Adipocyte (in vitro differentiated cells): Measurements from ENCODE around the gene ELF1.
"Not testable (repeated sequence)": the region's sequence is repeated elsewhere in the genome, so short reads cannot be mapped to it uniquely, and the experiment has no call there.

ENCODE experiments used
- DNase-seq: peaks from one replicate; pipeline ENCODE4 v3.0.0-alpha.2; 2015; ENCODE audit warnings: low read depth
- H3K27me3 ChIP-seq: replicated peaks from 2 replicates; pipeline ENCODE4 v1.7.0; 2013; ENCODE audit warnings: mild to moderate bottlenecking, low read length, moderate library complexity; ENCODE audit not compliant: control insufficient read depth, insufficient read depth
- H3K36me3 ChIP-seq: 2 replicates; pipeline ENCODE4 v1.7.0; 2013; ENCODE audit warnings: low read length, mild to moderate bottlenecking, moderate library complexity; ENCODE audit not compliant: control insufficient read depth, insufficient read depth, severe bottlenecking
- H3K4me1 ChIP-seq: 2 replicates; pipeline ENCODE4 v1.7.0; 2013; ENCODE audit warnings: mild to moderate bottlenecking, low read length, moderate library complexity; ENCODE audit not compliant: control insufficient read depth, insufficient read depth
- H3K4me3 ChIP-seq: 2 replicates; pipeline ENCODE4 v1.7.0; 2013; ENCODE audit warnings: mild to moderate bottlenecking, low read length, moderate library complexity
- H3K9ac ChIP-seq: 2 replicates; pipeline ENCODE4 v1.7.0; 2013; ENCODE audit warnings: mild to moderate bottlenecking, low read length, moderate library complexity
- H3K9me3 ChIP-seq: 2 replicates; pipeline ENCODE4 v1.7.0; 2013; ENCODE audit warnings: mild to moderate bottlenecking, low read length, moderate library complexity; ENCODE audit not compliant: control insufficient read depth

Gene ELF1

DNA sequence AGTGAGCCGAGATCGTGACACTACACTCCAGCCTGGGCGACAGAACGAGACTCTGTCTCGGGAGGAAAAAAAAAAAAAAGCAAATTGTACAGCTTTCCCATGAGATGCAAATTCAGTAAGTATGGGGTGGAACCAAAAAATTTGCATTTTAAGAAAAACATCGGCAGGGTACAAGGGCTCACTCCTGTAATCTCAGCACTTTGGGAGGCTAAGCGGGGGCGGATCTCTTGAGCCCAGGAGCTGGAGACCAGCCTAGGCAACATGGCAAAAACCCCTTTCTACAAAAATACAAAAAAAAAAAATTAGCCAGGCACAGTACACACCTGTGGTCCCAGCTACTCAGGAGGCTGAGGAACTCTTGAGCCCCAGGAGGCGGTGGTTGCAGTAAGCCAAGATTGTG is 91.2 kb downstream of the ELF1 start:
- no peak overlapping the region for H3K9ac ChIP-seq
- H3K36me3 ChIP-seq = peaks cover 41% of the 10 kb centered on the region
- no peak for DNase-seq
- peaks cover 4% of the 10 kb centered on the region for H3K4me1 ChIP-seq
- H3K4me3 ChIP-seq = no peak overlapping the region
- H3K9me3 ChIP-seq = no peaks in the 10 kb centered on the region
- no peaks in the 10 kb centered on the region for H3K27me3 ChIP-seq

DNA sequence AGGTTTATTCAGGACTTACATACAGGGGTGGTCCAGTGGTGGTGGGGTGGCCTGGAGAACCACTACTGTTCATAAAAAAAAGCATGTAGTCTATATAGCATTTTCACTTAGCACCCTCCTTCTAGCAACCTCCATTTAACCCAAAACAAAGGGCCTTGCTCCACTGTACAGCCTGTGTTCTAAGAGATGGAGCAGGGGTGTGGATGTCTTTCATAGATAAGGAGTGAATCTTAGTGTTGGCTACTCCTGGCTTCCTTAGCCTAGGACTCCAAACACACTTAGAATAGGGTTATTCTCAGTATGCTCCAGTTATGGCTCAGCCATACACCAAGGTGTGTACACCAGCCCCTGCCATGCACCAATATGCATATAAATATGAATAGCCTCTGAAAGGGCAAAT is 95.2 kb downstream of the ELF1 start:
- H3K4me3 ChIP-seq = no peak overlapping the region
- no peak overlapping the region for H3K9ac ChIP-seq
- H3K27me3 ChIP-seq = no peaks in the 10 kb centered on the region
- DNase-seq = no peak
- peaks cover 10% of the 10 kb centered on the region for H3K36me3 ChIP-seq
- H3K9me3 ChIP-seq = no peaks in the 10 kb centered on the region
- peaks cover 7% of the 10 kb centered on the region for H3K4me1 ChIP-seq

DNA sequence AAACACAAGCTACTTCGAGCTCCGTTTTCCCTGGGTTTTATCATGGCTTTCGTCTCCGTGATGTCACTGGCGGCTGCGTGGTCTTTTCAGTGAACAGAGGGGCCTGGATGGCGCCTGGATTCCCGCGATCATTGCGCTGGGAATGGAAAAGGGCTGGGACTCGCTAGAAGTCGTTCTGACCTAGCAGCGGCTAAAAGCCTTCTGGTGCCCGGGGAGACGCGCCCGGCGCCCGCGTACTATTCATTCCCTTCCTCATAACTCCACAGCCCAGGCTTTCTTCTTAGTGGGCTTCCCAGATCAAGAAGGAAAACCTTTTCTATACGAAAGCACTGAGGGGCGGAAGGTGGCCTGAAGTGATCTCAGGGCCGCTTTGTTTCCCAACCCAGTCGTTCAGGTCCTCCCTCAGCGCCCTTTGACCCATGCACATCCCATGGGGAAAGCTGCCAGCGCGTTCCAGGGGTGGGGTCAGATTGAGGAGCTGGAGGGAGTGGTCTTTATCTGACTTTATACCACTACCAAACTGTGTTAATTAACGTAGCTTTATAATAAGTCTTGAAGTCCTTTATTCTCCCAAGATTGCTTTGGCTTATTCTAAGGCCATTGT is 96.6 kb downstream of the ELF1 start:
- no peak overlapping the region for H3K4me3 ChIP-seq
- H3K9ac ChIP-seq = no peak overlapping the region
- H3K36me3 ChIP-seq = peaks cover 5% of the 10 kb centered on the region
- DNase-seq = no peak
- no peaks in the 10 kb centered on the region for H3K27me3 ChIP-seq
- H3K4me1 ChIP-seq = peaks cover 7% of the 10 kb centered on the region
- H3K9me3 ChIP-seq = no peaks in the 10 kb centered on the region

DNA sequence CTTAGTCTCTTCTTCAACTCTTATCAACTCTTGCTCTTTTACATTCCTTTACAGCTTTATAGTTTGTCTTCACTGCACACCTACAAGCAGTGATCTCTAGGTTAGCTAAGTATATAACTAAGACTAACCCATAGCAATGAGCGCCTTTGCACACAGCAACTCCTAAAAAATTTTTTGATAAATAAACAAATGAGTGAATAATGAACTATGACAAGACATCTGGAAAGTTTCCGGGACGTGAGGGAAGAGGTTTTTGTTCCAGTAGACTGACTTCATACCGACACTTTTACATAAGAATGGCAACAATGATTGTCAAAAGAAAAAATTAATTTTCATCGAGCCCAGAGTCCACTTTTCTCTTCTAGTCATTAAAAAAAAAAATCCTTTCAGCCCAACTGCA is 98.3 kb downstream of the ELF1 start:
- Histone ChIP-seq H3K4me3 (peak overlapping the region; percentile 83), H3K4me1 (peaks cover 7% of the 10 kb centered on the region), H3K36me3 (peaks cover 4% of the 10 kb centered on the region), H3K27me3 (no peaks in the 10 kb centered on the region), H3K9ac (peak overlapping the region; percentile 84), H3K9me3 (no peaks in the 10 kb centered on the region)
- DNase-seq = peak; percentile 41

DNA sequence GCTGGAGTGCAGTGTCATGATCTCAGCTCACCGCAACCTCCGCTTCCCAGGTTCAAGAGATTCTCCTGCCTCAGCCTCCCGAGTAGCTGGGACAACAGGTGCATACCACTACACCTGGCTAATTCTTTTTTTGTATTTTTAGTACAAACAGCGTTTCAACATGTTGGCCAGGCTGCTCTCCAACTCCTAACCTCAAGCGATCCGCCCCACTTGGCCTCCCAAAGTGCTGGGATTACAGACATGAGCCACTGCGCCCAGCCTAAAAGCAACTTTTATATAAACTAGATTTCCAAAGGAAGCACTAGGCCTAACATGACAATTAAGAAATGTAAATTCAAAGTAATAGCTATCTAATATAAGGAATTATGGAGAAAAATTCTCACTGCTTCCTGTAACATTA is 99.2 kb downstream of the ELF1 start:
- not testable (repeated sequence) for H3K4me1 ChIP-seq, H3K9me3 ChIP-seq, H3K9ac ChIP-seq, H3K4me3 ChIP-seq, H3K27me3 ChIP-seq, DNase-seq, H3K36me3 ChIP-seq

DNA sequence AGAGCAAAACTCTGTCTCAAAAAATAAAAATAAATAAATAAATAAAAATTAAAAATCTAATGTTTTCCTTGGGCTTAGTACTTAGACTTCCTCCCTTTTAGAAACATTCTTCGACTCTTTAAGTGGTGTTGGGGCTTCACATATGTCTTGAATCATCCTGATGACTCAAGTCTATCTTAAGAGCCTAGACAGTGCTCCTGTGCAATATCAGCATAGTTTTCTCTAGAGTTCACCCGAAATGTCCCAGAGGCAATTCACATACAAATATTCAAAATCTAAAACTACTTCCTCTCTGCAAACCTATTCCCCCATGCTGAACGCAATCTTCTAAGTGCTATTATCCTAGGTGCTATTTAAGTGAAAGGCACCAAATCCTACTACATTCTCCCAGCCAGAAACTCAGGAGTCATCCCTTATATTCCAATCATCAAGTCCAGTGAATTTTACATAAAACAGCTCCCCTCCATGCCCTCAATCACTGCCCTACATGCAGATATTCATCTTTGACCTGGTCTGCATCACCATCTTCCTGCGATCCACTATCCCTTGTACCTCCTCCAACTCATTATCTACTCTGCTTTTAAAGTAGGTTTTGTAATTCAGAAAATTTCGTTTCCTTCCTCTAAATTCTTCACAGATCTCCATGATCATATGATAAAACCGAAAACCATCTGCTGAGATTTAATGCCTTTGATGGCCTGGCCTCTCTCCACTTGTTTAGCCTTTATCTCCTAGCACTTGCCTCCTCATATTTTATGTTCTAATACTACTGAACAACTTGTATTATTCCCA is 102.7 kb downstream of the ELF1 start:
- peaks cover 7% of the 10 kb centered on the region for H3K4me1 ChIP-seq
- H3K36me3 ChIP-seq = no peaks in the 10 kb centered on the region
- H3K4me3 ChIP-seq = no peak overlapping the region
- H3K9me3 ChIP-seq = no peaks in the 10 kb centered on the region
- DNase-seq = peak; percentile 46
- H3K27me3 ChIP-seq = no peaks in the 10 kb centered on the region
- no peak overlapping the region for H3K9ac ChIP-seq

DNA sequence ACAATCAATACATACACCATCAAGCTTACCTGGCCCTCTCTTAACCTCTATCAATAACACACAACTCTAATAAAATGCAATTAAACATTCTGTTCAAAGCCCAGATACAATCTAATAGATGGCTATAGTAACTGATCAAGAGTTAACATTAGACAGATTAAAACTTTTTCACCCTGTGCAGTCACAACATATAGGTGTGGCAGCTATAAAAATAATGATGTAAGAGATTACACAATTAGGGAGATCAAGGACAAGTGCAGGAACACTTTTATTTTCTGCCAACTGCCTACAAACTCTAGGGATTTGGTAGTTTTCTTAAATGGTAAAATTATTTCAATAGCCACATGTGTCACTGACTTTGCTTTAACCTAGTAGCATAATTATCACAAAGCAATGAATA is 104.3 kb downstream of the ELF1 start:
- H3K4me1 ChIP-seq, H3K9ac ChIP-seq, H3K36me3 ChIP-seq, H3K9me3 ChIP-seq, H3K27me3 ChIP-seq, H3K4me3 ChIP-seq, DNase-seq: not testable (repeated sequence)

DNA sequence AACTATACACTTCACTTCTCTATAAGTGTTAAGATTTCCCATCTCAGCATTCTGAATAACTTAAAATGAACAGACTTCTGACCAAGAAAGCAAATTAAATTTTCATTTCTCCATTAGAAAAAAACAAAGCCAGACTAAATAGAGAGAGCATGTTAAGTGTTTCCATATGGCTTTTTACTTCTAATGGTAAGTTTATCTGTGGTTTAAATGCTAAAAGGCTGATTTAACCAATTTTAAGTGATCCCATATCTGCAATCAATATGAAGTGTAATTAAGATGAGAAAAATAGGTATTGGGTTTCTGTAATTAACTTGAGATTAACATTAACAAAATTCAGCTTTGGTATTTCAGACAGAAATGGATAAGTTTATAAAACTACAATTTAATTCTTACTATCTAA is 107.8 kb downstream of the ELF1 start:
- Histone ChIP-seq H3K27me3 (no peaks in the 10 kb centered on the region), H3K36me3 (no peaks in the 10 kb centered on the region), H3K4me3 (no peak overlapping the region), H3K9ac (no peak overlapping the region), H3K4me1 (peaks cover 3% of the 10 kb centered on the region), H3K9me3 (no peaks in the 10 kb centered on the region)
- DNase-seq = peak; percentile 26

DNA sequence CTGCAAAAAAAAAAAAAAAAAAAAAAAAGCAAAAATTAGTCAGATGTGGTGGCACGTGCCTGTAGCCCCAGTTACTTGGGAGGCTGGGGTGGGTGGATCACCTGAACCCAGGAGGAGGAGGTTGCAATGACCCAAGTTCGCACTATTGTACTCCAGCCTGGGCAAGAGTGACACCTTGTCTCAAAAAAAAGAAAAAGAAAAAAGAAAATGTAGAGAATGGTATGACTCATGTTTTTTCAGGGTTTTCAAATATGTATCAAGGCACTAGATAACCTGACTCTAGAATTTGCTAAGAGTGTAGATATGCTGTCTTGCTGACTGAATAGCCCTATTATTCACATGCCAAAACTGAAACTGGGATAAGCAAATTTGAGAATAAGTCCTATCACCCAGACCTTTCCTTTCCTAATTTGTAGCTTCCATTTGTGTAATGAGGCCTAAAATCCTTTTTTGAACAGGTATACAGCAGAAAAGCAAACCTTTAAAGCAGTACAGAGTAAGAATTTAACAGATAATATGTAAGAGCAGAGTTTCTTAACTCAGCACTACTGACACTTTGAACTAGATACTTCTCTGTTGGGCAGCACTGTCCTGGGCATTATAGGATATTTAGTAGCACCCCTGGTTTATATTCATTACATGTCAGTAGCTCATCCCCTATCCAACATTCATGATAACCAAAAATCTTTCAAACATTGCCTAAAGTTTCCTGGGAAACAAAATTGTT is 108.6 kb downstream of the ELF1 start:
- peak; percentile 26 for DNase-seq
- Histone ChIP-seq H3K4me3 (no peak overlapping the region), H3K9ac (no peak overlapping the region), H3K27me3 (no peaks in the 10 kb centered on the region), H3K9me3 (no peaks in the 10 kb centered on the region), H3K4me1 (peaks cover 3% of the 10 kb centered on the region), H3K36me3 (no peaks in the 10 kb centered on the region)

DNA sequence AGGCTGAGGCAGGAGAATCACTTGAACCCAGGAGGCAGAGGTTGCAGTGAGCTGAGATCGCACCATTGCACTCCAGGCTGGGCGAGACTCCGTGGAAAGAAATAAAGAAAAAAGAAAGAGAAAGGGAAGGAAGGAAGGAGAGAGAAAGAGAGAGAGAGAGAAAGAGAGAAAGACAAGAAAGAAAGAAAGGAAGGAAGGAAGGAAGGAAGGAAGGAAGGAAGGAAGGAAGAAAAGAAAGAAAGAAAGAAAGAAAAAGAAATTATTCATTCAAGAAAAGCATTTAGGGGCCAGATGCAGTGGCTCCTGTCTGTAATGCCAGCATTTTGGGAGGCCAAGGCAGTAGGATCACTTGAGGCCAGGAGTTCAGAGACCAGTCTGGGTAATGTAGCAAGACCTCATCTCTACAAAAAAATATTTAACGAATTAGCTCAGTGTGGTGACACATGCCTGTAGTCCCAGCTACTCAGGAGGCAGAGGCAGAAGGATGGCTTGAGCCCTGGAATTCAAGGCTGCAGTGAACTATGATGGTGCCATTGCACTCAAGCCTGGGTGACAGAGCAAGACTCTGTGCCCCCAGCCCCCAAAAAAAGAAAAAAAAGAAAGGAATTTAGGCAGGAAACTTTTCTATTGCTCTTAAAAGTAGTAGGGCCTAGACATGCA is 109.4 kb downstream of the ELF1 start:
- H3K4me1 ChIP-seq, DNase-seq, H3K4me3 ChIP-seq, H3K36me3 ChIP-seq, H3K9ac ChIP-seq, H3K9me3 ChIP-seq, H3K27me3 ChIP-seq: not testable (repeated sequence)

DNA sequence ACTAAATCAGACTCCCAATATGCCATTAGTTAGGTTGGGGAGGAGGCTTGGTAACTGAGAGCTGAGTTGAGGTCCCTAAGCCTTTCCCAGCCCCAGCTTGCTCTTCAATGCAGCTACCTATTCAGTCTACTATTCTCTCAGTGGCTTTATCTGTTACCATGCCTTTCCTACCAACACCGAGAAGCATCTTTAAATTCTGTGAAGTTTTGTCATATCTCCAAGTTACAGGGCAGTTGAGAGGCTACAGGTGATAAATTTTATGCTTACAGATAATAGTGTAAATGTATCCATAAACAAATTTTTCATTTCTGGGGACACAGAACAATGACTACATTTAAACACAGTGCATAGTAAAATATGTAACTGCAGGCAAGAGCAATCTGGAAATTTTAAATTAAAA is 110.6 kb downstream of the ELF1 start:
- H3K9me3 ChIP-seq = no peaks in the 10 kb centered on the region
- no peaks in the 10 kb centered on the region for H3K36me3 ChIP-seq
- no peak overlapping the region for H3K4me3 ChIP-seq
- H3K27me3 ChIP-seq = no peaks in the 10 kb centered on the region
- no peak overlapping the region for H3K9ac ChIP-seq
- H3K4me1 ChIP-seq = peaks cover 3% of the 10 kb centered on the region
- DNase-seq = no peak
